ENCODE measurements around the gene RARB. TPM values are rescaled to one million over a fixed set of nuclear protein-coding genes. Genes with fewer than 3 reads are reported as not detected.

Gene RARB
- total and polyA plus RNA-seq, 2 donors (not counting 1 experiment from before 2014, with no cell fraction given): 9.4 to 13.3 TPM

DNA sequence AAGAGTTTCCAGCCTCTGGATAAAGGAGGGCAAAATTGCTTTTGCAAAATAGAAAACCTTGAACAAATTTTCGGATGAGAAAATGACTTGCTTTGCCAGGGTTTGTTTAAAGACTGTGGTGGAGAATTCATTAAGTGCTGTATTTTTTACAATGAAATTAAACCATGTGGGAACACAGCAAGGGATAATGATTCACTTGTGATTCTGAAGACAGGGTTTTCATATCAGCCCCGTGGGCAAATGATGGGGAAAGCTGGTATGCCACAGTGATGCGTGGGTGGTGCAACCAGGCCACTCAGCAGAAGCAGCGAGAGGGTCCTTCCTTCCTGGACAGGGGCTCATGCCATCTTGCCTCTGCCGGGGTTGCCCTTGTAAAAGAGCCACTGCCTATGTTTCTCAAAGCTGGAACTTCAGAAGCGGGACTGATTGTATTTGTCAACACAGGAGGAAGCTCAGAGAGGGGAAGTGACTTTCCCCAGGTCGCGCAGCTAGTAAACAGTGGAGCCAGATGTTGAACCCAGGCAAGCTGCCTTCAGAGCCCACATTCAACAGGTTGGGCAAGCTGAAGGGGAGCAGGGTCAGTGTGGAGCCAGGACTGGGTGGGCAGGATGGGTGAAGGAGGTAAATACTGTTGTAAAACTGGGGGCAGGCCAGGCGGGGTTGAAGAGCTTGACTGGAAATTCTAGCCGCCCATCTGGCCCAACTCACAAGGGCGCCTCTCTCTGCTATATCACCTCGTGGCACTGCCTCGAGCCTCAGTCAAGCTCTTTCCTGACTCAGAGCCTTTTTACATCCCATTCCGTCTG, 157.5 kb downstream of the RARB start:
- Histone ChIP-seq H4K20me1 (ENCODE audit: control insufficient read depth, extremely low read depth, insufficient read depth, low read length) (no peaks in the 10 kb centered on the region), H2AFZ (ENCODE audit: low read length) (no peak overlapping the region), H3K27ac (ENCODE audit: insufficient read depth, low read length) (no peak overlapping the region), H3K79me2 (ENCODE audit: control insufficient read depth, insufficient read depth, low read length) (no peaks in the 10 kb centered on the region), H3K4me2 (ENCODE audit: extremely low read depth, insufficient read depth, low read length) (no peak overlapping the region), H3K9ac (ENCODE audit: insufficient read depth, low read length) (no peak overlapping the region), H3K9me3 (ENCODE audit: control insufficient read depth, insufficient read depth, low read depth, low read length) (no peaks in the 10 kb centered on the region), H3K36me3 (ENCODE audit: control insufficient read depth, insufficient read depth, low read length) (no peaks in the 10 kb centered on the region), H3K27me3 (ENCODE audit: control insufficient read depth, insufficient read depth, low read length) (no peaks in the 10 kb centered on the region), H3K4me3 (replicated peaks in 1 of 4; ENCODE audit: control extremely low read depth in 1 of 4, insufficient read depth in 1 of 4, low read depth in 3 of 4, low read length in 4 of 4) (no peak overlapping the region), H3K4me1 (ENCODE audit: control insufficient read depth, extremely low read depth, insufficient read depth, low read length) (peaks cover 5% of the 10 kb centered on the region)
- DNase-seq (ENCODE audit: low read depth in 2 of 2): peak in 1 of 2 donors; percentile 29
- TF ChIP-seq EZH2 (IDR thresholded peaks at IDR 0.05; ENCODE audit: low read length, missing control alignments): no peak
- TF ChIP-seq, protein P1, sequence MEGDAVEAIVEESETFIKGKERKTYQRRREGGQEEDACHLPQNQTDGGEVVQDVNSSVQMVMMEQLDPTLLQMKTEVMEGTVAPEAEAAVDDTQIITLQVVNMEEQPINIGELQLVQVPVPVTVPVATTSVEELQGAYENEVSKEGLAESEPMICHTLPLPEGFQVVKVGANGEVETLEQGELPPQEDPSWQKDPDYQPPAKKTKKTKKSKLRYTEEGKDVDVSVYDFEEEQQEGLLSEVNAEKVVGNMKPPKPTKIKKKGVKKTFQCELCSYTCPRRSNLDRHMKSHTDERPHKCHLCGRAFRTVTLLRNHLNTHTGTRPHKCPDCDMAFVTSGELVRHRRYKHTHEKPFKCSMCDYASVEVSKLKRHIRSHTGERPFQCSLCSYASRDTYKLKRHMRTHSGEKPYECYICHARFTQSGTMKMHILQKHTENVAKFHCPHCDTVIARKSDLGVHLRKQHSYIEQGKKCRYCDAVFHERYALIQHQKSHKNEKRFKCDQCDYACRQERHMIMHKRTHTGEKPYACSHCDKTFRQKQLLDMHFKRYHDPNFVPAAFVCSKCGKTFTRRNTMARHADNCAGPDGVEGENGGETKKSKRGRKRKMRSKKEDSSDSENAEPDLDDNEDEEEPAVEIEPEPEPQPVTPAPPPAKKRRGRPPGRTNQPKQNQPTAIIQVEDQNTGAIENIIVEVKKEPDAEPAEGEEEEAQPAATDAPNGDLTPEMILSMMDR (conservative IDR thresholded peaks at IDR 0.05 in 1 of 2, IDR thresholded peaks at IDR 0.05 in 1 of 2; ENCODE audit: low read depth in 1 of 2, low read length in 2 of 2): no peak

DNA sequence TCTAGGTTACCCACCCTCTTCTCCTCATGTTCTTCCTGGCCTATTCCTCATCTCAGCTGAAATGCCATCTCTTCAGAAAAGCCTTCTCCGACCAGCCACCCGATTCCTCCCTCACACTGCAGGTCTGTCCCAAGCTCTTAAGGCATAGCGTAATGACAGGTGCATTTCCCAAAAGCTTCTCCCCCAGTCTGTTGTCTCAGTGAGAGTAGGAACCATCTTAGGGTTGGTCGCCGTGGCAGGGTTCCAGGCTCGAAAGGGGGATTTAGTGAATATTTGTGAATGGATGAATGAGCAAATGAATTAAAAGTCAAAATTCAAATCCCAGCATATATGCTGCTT, 158.1 kb downstream of the RARB start:
- no peak overlapping the region for H3K4me2 ChIP-seq (ENCODE audit: extremely low read depth, insufficient read depth, low read length)
- peaks cover 5% of the 10 kb centered on the region for H3K4me1 ChIP-seq (ENCODE audit: control insufficient read depth, extremely low read depth, insufficient read depth, low read length)
- no peaks in the 10 kb centered on the region for H3K9me3 ChIP-seq (ENCODE audit: control insufficient read depth, insufficient read depth, low read depth, low read length)
- H4K20me1 ChIP-seq (ENCODE audit: control insufficient read depth, extremely low read depth, insufficient read depth, low read length): no peaks in the 10 kb centered on the region
- H3K27me3 ChIP-seq (ENCODE audit: control insufficient read depth, insufficient read depth, low read length): no peaks in the 10 kb centered on the region
- no peaks in the 10 kb centered on the region for H3K79me2 ChIP-seq (ENCODE audit: control insufficient read depth, insufficient read depth, low read length)
- DNase-seq (ENCODE audit: low read depth in 2 of 2): no peak
- H3K4me3 ChIP-seq (replicated peaks in 1 of 4; ENCODE audit: control extremely low read depth in 1 of 4, insufficient read depth in 1 of 4, low read depth in 3 of 4, low read length in 4 of 4): no peak overlapping the region
- TF ChIP-seq, protein P1 (conservative IDR thresholded peaks at IDR 0.05 in 1 of 2, IDR thresholded peaks at IDR 0.05 in 1 of 2; ENCODE audit: low read depth in 1 of 2, low read length in 2 of 2): no peak
- no peak for TF ChIP-seq EZH2 (IDR thresholded peaks at IDR 0.05; ENCODE audit: low read length, missing control alignments)
- H3K27ac ChIP-seq (ENCODE audit: insufficient read depth, low read length): no peak overlapping the region
- no peak overlapping the region for H3K9ac ChIP-seq (ENCODE audit: insufficient read depth, low read length)
- H3K36me3 ChIP-seq (ENCODE audit: control insufficient read depth, insufficient read depth, low read length): no peaks in the 10 kb centered on the region
- no peak overlapping the region for H2AFZ ChIP-seq (ENCODE audit: low read length)

DNA sequence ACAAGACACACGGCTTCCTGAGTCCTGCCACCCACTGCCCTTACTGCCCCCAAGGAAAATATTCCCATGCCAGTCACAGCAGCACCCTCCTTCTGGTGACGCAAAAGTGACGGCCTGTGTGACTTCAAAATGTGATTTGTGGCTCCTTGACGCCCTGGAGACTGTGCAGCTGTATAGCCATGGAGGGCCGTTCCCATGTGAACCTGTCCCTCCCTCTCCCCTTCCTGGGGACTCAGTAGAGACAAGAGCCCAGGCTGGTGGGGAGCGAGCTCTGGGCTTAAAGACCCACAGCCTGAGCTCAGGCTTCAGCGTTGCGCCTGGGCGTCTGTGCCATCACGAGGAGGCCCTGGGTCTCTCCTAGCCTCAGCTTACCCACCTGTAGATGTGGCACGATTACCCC, 158.5 kb downstream of the RARB start:
- Histone ChIP-seq H3K27ac (ENCODE audit: insufficient read depth, low read length) (no peak overlapping the region), H3K9me3 (ENCODE audit: control insufficient read depth, insufficient read depth, low read depth, low read length) (no peaks in the 10 kb centered on the region), H3K4me2 (ENCODE audit: extremely low read depth, insufficient read depth, low read length) (no peak overlapping the region), H3K4me1 (ENCODE audit: control insufficient read depth, extremely low read depth, insufficient read depth, low read length) (peaks cover 5% of the 10 kb centered on the region), H4K20me1 (ENCODE audit: control insufficient read depth, extremely low read depth, insufficient read depth, low read length) (no peaks in the 10 kb centered on the region), H3K9ac (ENCODE audit: insufficient read depth, low read length) (no peak overlapping the region), H3K4me3 (replicated peaks in 1 of 4; ENCODE audit: control extremely low read depth in 1 of 4, insufficient read depth in 1 of 4, low read depth in 3 of 4, low read length in 4 of 4) (no peak overlapping the region), H2AFZ (ENCODE audit: low read length) (no peak overlapping the region), H3K27me3 (ENCODE audit: control insufficient read depth, insufficient read depth, low read length) (no peaks in the 10 kb centered on the region), H3K36me3 (ENCODE audit: control insufficient read depth, insufficient read depth, low read length) (no peaks in the 10 kb centered on the region), H3K79me2 (ENCODE audit: control insufficient read depth, insufficient read depth, low read length) (no peaks in the 10 kb centered on the region)
- DNase-seq (ENCODE audit: low read depth in 2 of 2): no peak
- TF ChIP-seq EZH2 (IDR thresholded peaks at IDR 0.05; ENCODE audit: low read length, missing control alignments): no peak
- TF ChIP-seq, protein P1 (conservative IDR thresholded peaks at IDR 0.05 in 1 of 2, IDR thresholded peaks at IDR 0.05 in 1 of 2; ENCODE audit: low read depth in 1 of 2, low read length in 2 of 2): no peak

Data from fibroblast of lung (primary cell).